Stimulated activated CD4-positive, alpha-beta T cell treated with anti-CD3 and anti-CD28 coated beads, Interleukin-2, amount 100 ng/mL, for 48 hours (primary cell): ENCODE data around the gene TAS1R3.
"Not testable (repeated sequence)": the region's sequence is repeated elsewhere in the genome, so short reads cannot be mapped to it uniquely, and the experiment has no call there.

Experiments used
- DNase-seq, 2 donors: peaks; one replicate each; pipeline ENCODE4 v3.0.0-alpha.2; 2020

TAS1R3 gene

GRCh38 chr1:1354271-1355247 is 23.5 kb downstream of the TAS1R3 start:
- DNase-seq = no peak

- no peak for DNase-seq
These were observed 24.3 kb downstream of the TAS1R3 start for GRCh38 chr1:1355416-1355815.

GRCh38 chr1:1356166-1356795 is 25.2 kb downstream of the TAS1R3 start:
- DNase-seq = no peak

- no peak for DNase-seq
These were observed 25.8 kb downstream of the TAS1R3 start for GRCh38 chr1:1356796-1357401.

- DNase-seq = no peak
These were observed 26.9 kb downstream of the TAS1R3 start for GRCh38 chr1:1357871-1358432.

GRCh38 chr1:1358433-1359271 is 27.6 kb downstream of the TAS1R3 start, which contains the start of gene MXRA8:
MXRA8 (minus strand) TSS chr1:1358555; CDS start chr1:1358504, 51 bp downstream.
- DNase-seq = no peak

- no peak for DNase-seq
These were observed 28.2 kb downstream of the TAS1R3 start for GRCh38 chr1:1359308-1359663.

- DNase-seq = no peak
These were observed 28.8 kb downstream of the TAS1R3 start for GRCh38 chr1:1359664-1360468.

GRCh38 chr1:1360506-1361169 is 29.6 kb downstream of the TAS1R3 start:
- DNase-seq = no peak

- DNase-seq = no peak
These were observed 30.3 kb downstream of the TAS1R3 start for GRCh38 chr1:1361233-1361981.

GRCh38 chr1:1361982-1362423 is 30.9 kb downstream of the TAS1R3 start:
- DNase-seq = no peak

GRCh38 chr1:1364266-1364665 is 33.2 kb downstream of the TAS1R3 start:
- no peak for DNase-seq

- no peak for DNase-seq
These were observed 35.0 kb downstream of the TAS1R3 start for GRCh38 chr1:1365875-1366698.

GRCh38 chr1:1366699-1367066 is 35.6 kb downstream of the TAS1R3 start:
- no peak for DNase-seq

- DNase-seq = no peak
These were observed 36.2 kb downstream of the TAS1R3 start for GRCh38 chr1:1367315-1367714.

GRCh38 chr1:1370094-1370493 is 39.0 kb downstream of the TAS1R3 start:
- DNase-seq = not testable (repeated sequence)

GRCh38 chr1:1370771-1371300 is 39.8 kb downstream of the TAS1R3 start:
- DNase-seq = no peak

- DNase-seq = no peak
These were observed 40.3 kb downstream of the TAS1R3 start for GRCh38 chr1:1371364-1371745.
